GM12878 (cell line): ENCODE results near the gene EFHD1. TPM values are rescaled to one million over a fixed set of nuclear protein-coding genes. Genes with fewer than 3 reads are reported as not detected.

ENCODE experiments used
- ATAC-seq: fragments of 200-7000 bp; cut with Tn5 transposase; 3 replicates; pipeline ENCODE4 v1.9.1; 2020; ENCODE audit warnings: mild to moderate bottlenecking, moderate library complexity
- BruUV-seq: library from RNA; stranded (reverse); fragments of 400-500 nt; replicated peaks from 2 replicates; lab custom pipeline; 2021; lab: Mats Ljungman, UMichigan
- CTCF ChIA-PET: fragments of 300-600 bp; sonication (Branson Sonifier 250); formaldehyde crosslinking; extraction: SDS; loops from one replicate; lab custom pipeline; 2021; ENCODE audit warnings: inconsistent platforms; lab: Yijun Ruan, JAX
- POLR2A ChIA-PET: fragments of 350-600 bp; formaldehyde crosslinking; extraction: SDS; loops from one replicate; lab custom pipeline; 2021; ENCODE audit warnings: inconsistent platforms; lab: Charles Lee
- RAD21 ChIA-PET: fragments of 300-600 bp; sonication (Branson Sonifier 250); formaldehyde crosslinking; loops from one replicate; lab custom pipeline; 2023; ENCODE audit warnings: antibody characterized with exemption; ENCODE audit not compliant: unreplicated experiment; lab: Charles Lee
- SMC1A ChIA-PET: fragments of 300-600 bp; sonication (Branson Sonifier 250); formaldehyde crosslinking; loops from one replicate; lab custom pipeline; 2023; ENCODE audit not compliant: unreplicated experiment, uncharacterized antibody; lab: Charles Lee
- DNase-seq: peaks from one replicate; pipeline ENCODE4 v3.0.0-alpha.2; 2011; ENCODE audit warnings: low read depth, low spot score
- FAIRE-seq: peaks from 3 replicates; lab custom pipeline; 2011; peaks lifted over from hg19 to GRCh38; lab: Jason Lieb, UNC
- H2AFZ ChIP-seq: 2 replicates; pipeline ENCODE4 v1.6.0; 2011; ENCODE audit warnings: low read depth, low read length, control low read depth; ENCODE audit not compliant: control insufficient read depth
- H3K27ac ChIP-seq: 2 replicates; pipeline ENCODE4 v1.5.1; 2011; ENCODE audit warnings: control low read depth; ENCODE audit not compliant: control insufficient read depth, insufficient read depth
- H3K27me3 ChIP-seq, 2 experiments: replicated peaks in 1 of 2; 2 replicates each; pipeline versions ENCODE4 v1.6.0 to v1.6.1; 2011; ENCODE audit warnings: low read length in 1 of 2; ENCODE audit not compliant: control insufficient read depth in 2 of 2, insufficient read depth in 2 of 2
- H3K36me3 ChIP-seq, 2 experiments: 2 replicates each; pipeline ENCODE4 v1.5.1; 2011; ENCODE audit warnings: low read length in 1 of 2; ENCODE audit not compliant: control insufficient read depth in 2 of 2, insufficient read depth in 2 of 2
- H3K4me1 ChIP-seq: 2 replicates; pipeline ENCODE4 v1.6.1; 2011; ENCODE audit warnings: mild to moderate bottlenecking, low read length, moderate library complexity, mixed read lengths; ENCODE audit not compliant: control insufficient read depth, insufficient read depth
- H3K4me2 ChIP-seq: 2 replicates; pipeline ENCODE4 v1.6.0; 2011; ENCODE audit warnings: control low read depth; ENCODE audit not compliant: control insufficient read depth, insufficient read depth
- H3K4me3 ChIP-seq: fragments of 200-600 bp; sonication (generic); 2 replicates; pipeline ENCODE4 v1.5.1; 2016
- H3K79me2 ChIP-seq: 2 replicates; pipeline ENCODE4 v1.6.0; 2011; ENCODE audit warnings: low read length; ENCODE audit not compliant: control insufficient read depth, insufficient read depth
- H3K9ac ChIP-seq: 2 replicates; pipeline ENCODE4 v1.8.0; 2011; ENCODE audit warnings: low read length, control low read depth, mixed read lengths; ENCODE audit not compliant: control insufficient read depth, insufficient read depth
- H3K9me3 ChIP-seq: replicated peaks from 3 replicates; pipeline ENCODE4 v1.5.1; 2011; ENCODE audit warnings: mild to moderate bottlenecking, low read length; ENCODE audit not compliant: control insufficient read depth, insufficient read depth
- H4K20me1 ChIP-seq: 2 replicates; pipeline ENCODE4 v1.6.0; 2011; ENCODE audit not compliant: control insufficient read depth, insufficient read depth
- ATF2 ChIP-seq: IDR thresholded peaks from 2 replicates; pipeline ENCODE4 v1.6.1; 2012; ENCODE audit warnings: low read length, inconsistent platforms
- CBFB ChIP-seq: IDR thresholded peaks from 2 replicates; pipeline ENCODE4 v1.6.1; 2016; ENCODE audit warnings: antibody characterized with exemption, low read depth
- CHD2 ChIP-seq: IDR thresholded peaks from 2 replicates; pipeline ENCODE4 v1.6.1; 2011; ENCODE audit warnings: low read depth, low read length, improper control_type of control experiment, borderline replicate concordance
- CTCF ChIP-seq, 3 experiments: IDR thresholded peaks in 2 of 3; conservative IDR thresholded peaks in 1 of 3; 2 replicates each; pipeline ENCODE4 v1.5.1; 2011; ENCODE audit warnings: low read depth in 3 of 3, low read length in 3 of 3, mild to moderate bottlenecking in 3 of 3, control low read depth in 2 of 3, moderate library complexity in 2 of 3, inconsistent platforms in 1 of 3, mixed read lengths in 1 of 3; ENCODE audit not compliant: control insufficient read depth in 2 of 3, insufficient read depth in 1 of 3; ENCODE audit errors: extremely low read depth in 1 of 3
- EED ChIP-seq: sonication (generic); IDR thresholded peaks from 2 replicates; pipeline ENCODE4 v1.6.1; 2016; ENCODE audit warnings: antibody characterized with exemption, low read depth
- EP300 ChIP-seq, 2 experiments: fragments of 150-350 bp in 1 of 2; IDR thresholded peaks; 2 replicates each; pipeline ENCODE4 v1.6.1; 2011 to 2012; ENCODE audit warnings: low read depth in 2 of 2, low read length in 2 of 2, borderline replicate concordance in 1 of 2, improper control_type of control experiment in 1 of 2, inconsistent platforms in 1 of 2; ENCODE audit not compliant: control insufficient read depth in 1 of 2
- KAT2A ChIP-seq: conservative IDR thresholded peaks from 2 replicates; pipeline ENCODE4 v1.6.1; 2011; ENCODE audit warnings: low read depth, low read length; ENCODE audit not compliant: control insufficient read depth
- MXI1 ChIP-seq: fragments of 150-350 bp; IDR thresholded peaks from 2 replicates; pipeline ENCODE4 v1.6.1; 2011; ENCODE audit warnings: low read depth, mild to moderate bottlenecking, inconsistent platforms, low read length, improper control_type of control experiment
- RBBP5 ChIP-seq: fragments of 200-600 bp; sonication (generic); conservative IDR thresholded peaks from 2 replicates; pipeline ENCODE4 v1.6.1; 2016
- SP1 ChIP-seq: IDR thresholded peaks from one replicate; pipeline ENCODE4 v1.6.1; 2011; ENCODE audit warnings: low read depth, low read length
- SREBF2 ChIP-seq: IDR thresholded peaks from 2 replicates; pipeline ENCODE4 v1.6.1; 2012; ENCODE audit warnings: mild to moderate bottlenecking, low read length
- STAT1 ChIP-seq: fragments of 450-650 bp; conservative IDR thresholded peaks from 2 replicates; pipeline ENCODE4 v1.6.1; 2014; ENCODE audit warnings: antibody characterized with exemption, mild to moderate bottlenecking
- ZBTB33 ChIP-seq: fragments of 450-650 bp; IDR thresholded peaks from 2 replicates; pipeline ENCODE4 v1.6.1; 2017; ENCODE audit warnings: mild to moderate bottlenecking
- ZBTB40 ChIP-seq: fragments of 450-650 bp; IDR thresholded peaks from 2 replicates; pipeline ENCODE4 v1.6.1; 2016; ENCODE audit warnings: mild to moderate bottlenecking, moderate library complexity, borderline replicate concordance
- ZNF207 ChIP-seq: fragments of 450-650 bp; IDR thresholded peaks from 2 replicates; pipeline ENCODE4 v1.6.1; 2014; ENCODE audit warnings: antibody characterized with exemption, mild to moderate bottlenecking, borderline replicate concordance
- ZNF217 ChIP-seq: fragments of 450-650 bp; IDR thresholded peaks from 2 replicates; pipeline ENCODE4 v1.6.1; 2017; ENCODE audit warnings: antibody characterized with exemption, mild to moderate bottlenecking
- WGBS: methylation state at CpG from one replicate; pipeline ENCODE4 v1.1.6; 2016; ENCODE audit warnings: low lambda C conversion rate; ENCODE audit not compliant: insufficient replicate concordance, insufficient coverage; ENCODE audit errors: missing lambda C conversion rate; 5-methylcytosine and 5-hydroxymethylcytosine counted together
- in situ Hi-C: fragments of 300-500 bp; cut with MboI; formaldehyde crosslinking; loops from 9 replicates; pipeline ENCODE4 v1.14.3; 2018; ENCODE audit warnings: mixed read lengths
- intact Hi-C: fragments of 100-400 bp; cut with micrococcal nuclease; formaldehyde crosslinking; loops from one replicate; pipeline ENCODE4 v1.14.2; 2022; ENCODE audit not compliant: unreplicated experiment
- polyA plus RNA-seq, 11 experiments: library from polyadenylated mRNA; depleted of rRNA in 4 of 11; unstranded in 6 of 11; stranded (reverse) in 5 of 11; fragments of >200 nt; fragmentation: Nextera tagmentation in 4 of 11; fragmentation: Illumina TruSeq in 1 of 11; extraction: Ambion mirVana in 4 of 11; extraction: Trizol in 1 of 11; gene quantifications; 1 replicate in 1 of 11; 2 replicates in 10 of 11; pipeline versions ENCODE4 v1.2.1 to v1.2.3, GENCODE V29; 2011 to 2016; ENCODE audit warnings: inconsistent platforms in 2 of 11, missing spikeins in 2 of 11, low read depth in 1 of 11
- total RNA-seq, 4 experiments: library from RNA; depleted of rRNA in 3 of 4; stranded (reverse); fragments of >200 nt in 3 of 4; fragmentation: Illumina TruSeq in 1 of 4; extraction: Trizol in 1 of 4; gene quantifications; 2 replicates each; pipeline versions ENCODE4 v1.2.1 to v1.2.3, GENCODE V29; 2013 to 2021

EFHD1 gene
- total and polyA plus RNA-seq, 10 of the 15 experiments (the other 5 are each of a cell fraction or from before 2014, with no cell fraction given) = 0.07 TPM; not detected in 9

- no peak overlapping the region for H3K4me3 ChIP-seq
- no peak overlapping the region for H3K9ac ChIP-seq
- CTCF ChIA-PET = no interaction called here
- H3K27me3 ChIP-seq = no peaks in the 10 kb centered on the region
- DNase-seq (no peak), FAIRE-seq (no peak), ATAC-seq (no peak)
- RAD21 ChIA-PET = no interaction called here
- H3K4me2 ChIP-seq = no peak overlapping the region
- BruUV-seq = no TSS peak
- H3K9me3 ChIP-seq = no peaks in the 10 kb centered on the region
- no peak overlapping the region for H2AFZ ChIP-seq
- intact Hi-C loops (loop anchor here (5.0 kb wide), 1 partner anchor 643 kb away; the partner anchor contains the start of gene ATG16L1), in situ Hi-C loops (loop anchor here (5.0 kb wide), 1 partner anchor 648 kb away; no protein-coding TSS in a partner anchor)
- H4K20me1 ChIP-seq = no peaks in the 10 kb centered on the region
- WGBS = 52% methylated on average over 8 of the region's 8 CpGs
- no peaks in the 10 kb centered on the region for H3K79me2 ChIP-seq
- SMC1A ChIA-PET = no interaction called here
- H3K4me1 ChIP-seq = no peaks in the 10 kb centered on the region
- H3K36me3 ChIP-seq = no peaks in the 10 kb centered on the region
- POLR2A ChIA-PET = no interaction called here
- no peak overlapping the region for H3K27ac ChIP-seq
- TF ChIP-seq CTCF (IDR thresholded peaks at IDR 0.05 in 2 of 3, conservative IDR thresholded peaks at IDR 0.05 in 1 of 3; ENCODE audit: control insufficient read depth in 2 of 3, extremely low read depth in 1 of 3, insufficient read depth in 1 of 3, low read depth in 3 of 3, low read length in 3 of 3) (no peak), CHD2 (no peak), SREBF2 (no peak), STAT1 (no peak), SP1 (no peak), EED (no peak), ZBTB33 (no peak), CBFB (no peak), EP300 (IDR thresholded peaks at IDR 0.05; ENCODE audit: borderline replicate concordance in 1 of 2, control insufficient read depth in 1 of 2, low read depth in 2 of 2, low read length in 2 of 2) (no peak), ZNF207 (no peak), MXI1 (no peak), ATF2 (no peak), ZNF217 (no peak), KAT2A (no peak), ZBTB40 (no peak), RBBP5 (no peak)
Measured at GRCh38 chr2:232609607-232610006, 23.8 kb upstream of the EFHD1 start.
